Central memory CD4-positive, alpha-beta T cell (primary cell): ENCODE measurements around the gene MOG.
A peak's percentile ranks its signal among the peaks of the same experiment; 100 is the strongest.
"Not testable (repeated sequence)": the region's sequence is repeated elsewhere in the genome, so short reads cannot be mapped to it uniquely, and the experiment has no call there.

Source experiments
- DNase-seq: peaks from one replicate; pipeline ENCODE4 v3.0.0; 2022

Gene MOG

DNA sequence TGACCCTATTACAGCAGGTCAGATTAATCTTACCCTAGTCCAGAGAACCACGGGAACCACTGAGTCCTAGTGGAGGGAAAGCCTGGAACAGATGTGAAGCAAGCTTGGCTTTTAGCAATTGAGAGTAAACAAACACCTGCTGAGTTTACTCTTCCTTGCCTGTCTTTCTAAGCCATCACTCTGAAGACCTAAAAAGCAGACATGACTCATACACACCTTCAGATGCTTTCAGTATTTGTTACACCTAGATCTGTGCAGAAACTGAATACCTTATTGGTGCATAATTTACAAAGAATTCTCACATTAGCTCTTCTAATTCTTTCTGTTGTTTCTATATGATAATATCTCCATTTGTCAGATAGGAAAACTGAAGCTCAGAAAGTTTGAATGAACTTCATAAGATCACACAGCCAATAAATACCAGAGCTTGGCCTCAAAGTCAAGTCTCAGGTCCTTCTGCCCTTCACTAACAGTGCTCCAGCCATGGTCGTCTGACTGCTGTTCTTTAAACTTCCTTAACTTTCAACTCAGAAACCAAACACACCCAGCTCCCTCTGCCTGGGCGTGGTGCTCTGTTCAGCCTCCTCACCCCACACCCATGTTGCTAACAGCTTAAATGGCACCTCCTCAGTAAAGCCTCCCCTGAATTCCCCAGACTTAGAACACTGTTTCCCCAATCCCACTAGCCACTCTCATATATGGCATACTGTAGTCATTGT is 15.3 kb upstream of the MOG start:
- DNase-seq: peak; percentile 28

DNA sequence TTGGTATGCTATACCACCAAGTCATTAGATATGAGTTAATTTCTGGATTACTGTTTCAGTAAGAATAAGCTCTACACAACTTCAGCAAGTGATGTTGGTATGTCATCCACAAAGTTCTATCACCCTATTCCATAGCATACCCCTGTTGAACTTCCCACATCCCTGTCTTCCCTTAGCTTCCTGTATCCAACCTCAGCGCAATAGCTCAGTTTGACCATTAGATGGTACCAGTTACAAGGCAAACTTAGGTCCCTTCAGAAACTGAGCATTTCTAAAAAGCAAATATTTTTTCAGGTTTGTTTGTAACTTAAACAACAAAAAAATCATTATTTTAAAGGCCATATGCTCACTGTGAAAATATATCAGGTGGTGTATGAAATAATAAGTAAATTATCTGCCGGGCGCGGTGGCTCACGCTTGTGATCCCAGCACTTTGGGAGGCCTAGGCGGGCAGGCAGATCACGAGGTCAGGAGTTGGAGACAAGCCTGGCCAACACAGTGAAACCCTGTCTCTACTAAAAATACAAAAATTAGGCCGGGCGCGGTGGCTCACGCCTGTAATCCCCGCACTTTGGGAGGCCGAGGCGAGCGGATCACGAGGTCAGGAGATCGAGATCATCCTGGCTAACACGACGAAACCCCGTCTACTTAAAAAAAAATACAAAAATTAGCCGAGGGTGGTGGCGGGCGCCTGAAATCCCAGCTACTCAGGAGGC is 8.8 kb upstream of the MOG start:
- DNase-seq: no peak

DNA sequence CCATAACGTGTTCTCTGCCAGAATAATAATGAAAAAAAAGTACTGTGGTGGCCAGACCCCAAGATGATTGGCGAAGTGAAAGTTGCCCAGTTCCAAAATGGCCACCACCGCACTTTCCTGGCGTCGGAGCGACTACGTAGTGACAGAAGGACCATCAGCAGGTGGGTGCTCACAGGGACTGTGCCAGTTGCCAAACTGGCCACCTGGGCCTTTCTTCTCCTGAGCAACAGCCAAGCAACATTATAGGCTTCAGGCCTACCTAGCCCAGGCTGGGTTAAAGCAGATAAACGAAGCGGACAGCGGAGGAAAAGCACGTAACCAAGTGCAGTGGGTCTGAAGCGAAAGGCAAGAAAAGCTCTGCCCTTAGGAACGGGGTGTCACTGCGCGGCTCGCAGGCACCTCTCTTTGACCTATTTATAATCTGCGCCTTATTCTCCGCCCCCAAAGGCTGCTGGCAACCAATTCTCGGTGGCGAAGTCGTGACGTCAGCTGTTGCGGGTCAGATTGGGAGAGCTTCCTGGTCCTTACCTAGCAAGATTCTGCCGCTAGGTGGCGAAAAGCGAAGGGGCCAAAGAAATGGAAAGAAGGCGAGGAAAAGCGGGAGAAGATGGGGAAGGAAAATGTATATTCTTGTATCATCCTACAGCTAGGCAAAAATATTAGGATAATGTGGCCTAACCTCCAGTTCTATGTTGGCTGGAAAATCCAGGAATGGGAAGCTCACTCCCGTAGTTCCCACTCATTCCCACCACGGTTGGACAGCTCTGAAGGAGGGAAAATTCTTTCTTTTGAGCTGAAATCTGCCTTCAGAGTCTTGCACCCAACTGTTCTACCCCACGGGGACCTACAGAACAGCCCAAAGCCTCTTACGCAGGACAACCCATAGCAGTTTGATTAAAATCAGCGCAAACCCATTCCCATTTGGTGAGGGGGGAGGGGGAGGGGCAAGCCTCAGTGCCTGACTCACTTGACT is 6.9 kb upstream of the MOG start:
- DNase-seq: peak; percentile 97

DNA sequence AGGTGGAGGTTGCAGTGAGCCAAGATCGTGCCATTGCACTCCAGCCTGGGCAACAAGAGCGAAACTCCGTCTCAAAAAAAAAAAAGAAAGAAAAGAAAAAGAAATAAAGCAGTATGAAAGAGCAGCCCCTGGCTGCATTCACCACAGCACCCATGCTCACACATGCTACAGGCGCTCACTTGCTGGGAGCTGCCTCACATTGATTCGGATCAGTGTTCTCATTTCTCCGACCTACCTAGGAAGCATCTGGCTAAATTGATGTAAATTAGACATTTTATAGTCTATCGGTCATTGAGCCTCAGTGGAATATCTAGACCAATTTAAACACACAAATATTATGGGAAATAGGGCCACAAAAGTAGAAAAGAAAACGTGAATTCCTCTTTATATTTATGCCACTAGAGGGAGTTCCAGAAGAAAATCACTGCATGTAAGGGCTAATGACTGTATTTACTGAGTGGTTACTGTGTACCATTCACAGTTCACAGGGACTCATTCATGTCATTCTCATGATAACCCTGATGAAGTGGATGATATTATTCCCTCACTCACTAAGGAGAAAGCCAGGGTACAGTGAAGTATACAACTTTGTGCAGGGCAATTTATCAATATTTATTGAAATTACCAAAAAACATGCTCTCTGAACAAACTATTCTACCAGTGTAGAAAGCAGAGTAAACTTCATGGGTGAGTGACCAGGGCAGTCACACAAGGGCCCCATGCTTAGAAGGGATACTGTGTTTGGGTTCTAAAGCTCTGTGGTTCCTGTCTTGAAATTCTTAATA is 5.3 kb upstream of the MOG start:
- peak; percentile 38 for DNase-seq

GRCh38 chr6:29652198-29652584 is 4.7 kb upstream of the MOG start:
- no peak for DNase-seq

DNA sequence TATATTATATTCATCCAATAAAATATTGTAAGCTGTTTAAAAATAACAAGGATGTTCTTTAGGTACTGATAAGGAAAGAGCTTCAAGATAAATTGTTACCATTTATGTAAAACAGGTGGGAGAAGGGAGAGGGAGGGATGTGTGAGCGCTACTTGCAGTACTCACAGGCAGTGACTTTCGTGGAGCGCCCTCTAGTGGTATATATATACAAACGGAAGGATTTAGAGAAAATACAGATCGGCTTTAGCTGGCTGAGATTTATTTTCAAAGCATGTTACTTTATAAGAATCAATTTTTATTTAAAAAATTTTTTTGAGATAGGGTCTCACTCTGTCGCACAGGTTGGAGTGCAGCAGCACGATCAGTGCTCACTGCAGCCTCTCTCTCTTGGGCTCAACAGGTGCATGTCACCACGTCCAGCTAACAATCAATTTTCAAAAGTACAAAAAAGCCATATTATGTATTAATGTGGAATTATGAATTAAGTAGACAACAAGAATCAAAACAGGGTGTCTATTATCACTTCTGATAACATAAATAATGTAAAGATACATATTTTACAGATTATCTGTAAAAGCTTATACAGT is 3.3 kb upstream of the MOG start:
- peak; percentile 58 for DNase-seq

DNA sequence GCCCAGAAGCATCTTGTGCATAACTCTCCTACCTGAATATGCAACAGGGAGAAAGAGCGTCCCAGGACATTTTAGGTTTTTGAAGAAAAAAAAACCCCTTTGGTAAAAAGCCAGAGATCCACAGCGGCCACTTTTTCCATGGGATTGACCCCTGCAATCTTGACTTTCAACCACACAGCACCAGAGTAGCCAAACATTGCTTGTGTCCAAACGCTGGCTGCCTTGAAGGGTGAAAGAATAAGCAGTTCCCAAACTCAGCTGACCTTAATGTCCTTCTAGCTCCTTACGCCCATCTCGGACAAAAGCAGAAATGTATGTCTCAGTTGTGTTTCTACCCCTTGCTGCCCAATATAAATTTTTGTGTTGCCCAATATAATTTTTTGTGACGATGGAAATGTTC is 1.2 kb upstream of the MOG start:
- no peak for DNase-seq

DNA sequence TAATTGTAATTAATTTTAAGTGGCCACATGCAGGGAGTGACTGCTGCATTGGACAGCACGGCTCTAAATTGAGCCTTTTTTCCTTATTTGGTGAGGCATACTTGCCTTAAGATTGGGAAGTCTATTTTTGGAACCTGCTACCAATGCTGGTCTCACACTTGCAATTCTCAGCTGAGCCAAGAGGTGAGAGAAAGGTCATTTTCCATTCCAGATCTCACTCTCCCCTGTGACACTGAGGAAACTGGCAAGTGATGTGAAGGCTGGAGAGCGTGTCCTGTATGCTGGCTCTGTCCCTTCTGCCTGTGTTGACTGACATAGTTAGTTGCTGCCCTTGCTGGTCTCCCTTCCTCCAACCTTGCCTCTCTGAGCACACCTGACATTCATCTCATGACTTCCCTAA is 735 bp upstream of the MOG start:
- DNase-seq: no peak

DNA sequence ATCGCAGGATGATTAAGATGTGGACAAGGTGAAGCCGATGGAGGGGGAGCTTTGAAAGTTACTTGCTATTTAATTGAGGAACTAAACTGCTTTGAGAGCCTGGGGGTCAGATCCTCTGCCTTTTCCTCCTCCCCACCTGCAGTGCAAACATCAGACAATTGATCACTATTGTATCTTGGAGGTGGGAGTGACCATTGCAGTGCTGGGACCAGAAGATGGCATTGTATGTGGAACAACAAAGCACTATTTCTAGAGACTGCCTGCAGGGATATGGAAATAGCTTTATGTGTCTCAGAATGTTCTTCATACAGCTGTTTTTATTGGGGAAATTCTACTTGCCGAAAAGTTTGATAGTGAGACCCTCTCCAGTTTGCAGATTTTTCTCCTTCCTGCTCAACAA is 4.2 kb downstream of the MOG start:
- no peak for DNase-seq

GRCh38 chr6:29661502-29662141 is 4.7 kb downstream of the MOG start:
- DNase-seq: not testable (repeated sequence)

GRCh38 chr6:29663300-29664042 is 6.6 kb downstream of the MOG start:
- no peak for DNase-seq

GRCh38 chr6:29665942-29666825 is 9.3 kb downstream of the MOG start:
- DNase-seq: no peak

DNA sequence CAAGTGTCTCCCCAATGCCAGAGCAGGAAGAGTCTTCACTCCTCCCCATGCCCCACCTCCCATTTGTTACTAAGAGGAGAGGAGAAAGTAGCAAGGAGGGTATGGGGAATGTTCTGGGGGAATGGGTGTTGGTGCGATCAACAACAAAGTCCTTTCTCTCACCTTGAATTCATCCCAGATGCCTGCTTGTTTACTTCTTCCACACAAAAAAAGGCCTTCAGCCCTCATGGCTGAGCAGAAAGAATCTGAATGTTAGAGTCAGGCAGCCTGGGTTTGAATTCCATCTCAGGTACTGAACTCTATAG is 9.9 kb downstream of the MOG start:
- DNase-seq: no peak

DNA sequence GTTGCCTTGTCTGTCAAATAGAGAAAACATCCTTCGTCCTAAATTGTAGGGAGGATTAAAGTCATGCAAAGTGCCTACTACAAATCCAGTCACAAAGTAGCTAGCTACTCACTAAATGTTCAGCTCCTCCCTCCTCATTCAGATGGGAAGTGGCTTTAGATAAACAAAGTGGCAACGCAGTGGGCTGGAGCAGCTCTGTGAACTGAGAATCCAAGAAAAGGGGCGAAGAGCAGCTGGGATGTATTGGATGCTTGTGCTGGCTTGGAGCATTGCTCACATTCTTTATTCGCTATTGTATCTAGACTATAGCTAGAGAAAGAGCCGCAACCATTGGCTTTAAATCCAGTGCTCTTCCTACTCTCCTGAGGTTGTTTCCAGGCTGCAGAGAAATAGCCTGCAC is 10.3 kb downstream of the MOG start:
- DNase-seq: no peak

- no peak for DNase-seq
These were observed 14.1 kb downstream of the MOG start for GRCh38 chr6:29671026-29671425.

- not testable (repeated sequence) for DNase-seq
These were observed 15.2 kb downstream of the MOG start for GRCh38 chr6:29672116-29672515.

- DNase-seq: no peak
These were observed 16.3 kb downstream of the MOG start for GRCh38 chr6:29673161-29673560.

DNA sequence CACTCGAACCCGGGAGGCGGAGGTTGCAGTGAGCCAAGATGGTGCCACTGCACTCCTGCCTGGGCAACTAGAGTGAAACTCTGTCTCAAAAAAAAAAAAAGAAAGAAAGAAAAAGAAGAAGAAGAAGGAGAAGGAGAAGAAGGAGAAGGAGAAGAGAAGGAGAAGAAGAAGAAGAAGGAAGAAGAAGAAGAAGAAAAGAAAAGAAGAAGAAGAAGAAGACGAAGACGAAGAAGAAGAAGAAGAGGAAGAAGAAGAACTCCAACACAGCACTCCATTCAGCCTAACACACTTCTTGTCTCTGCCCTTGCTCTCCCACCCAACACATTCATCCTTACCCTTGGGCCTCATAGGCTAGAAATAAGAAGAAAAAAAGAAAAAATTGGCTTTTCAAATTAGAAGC is 17.1 kb downstream of the MOG start:
- DNase-seq: no peak

DNA sequence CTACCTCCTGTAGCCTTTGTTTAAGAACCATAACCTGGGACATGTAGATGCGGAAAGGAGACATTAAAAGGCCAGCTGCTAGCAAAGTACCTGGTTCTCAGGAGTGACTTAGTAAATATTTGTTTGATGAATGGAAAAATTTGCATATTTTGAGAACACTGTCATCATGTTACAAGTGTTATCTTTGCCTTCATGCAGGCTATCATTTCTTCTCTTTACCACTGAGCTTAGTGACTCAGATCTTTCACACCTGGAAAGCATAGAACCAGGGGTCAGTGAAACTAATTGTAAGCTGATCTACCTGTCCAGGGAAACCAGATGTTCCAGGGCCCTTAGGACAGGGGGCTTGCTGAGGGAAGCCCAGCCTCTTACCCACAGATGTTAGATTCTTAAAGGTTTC is 18.7 kb downstream of the MOG start:
- no peak for DNase-seq

DNA sequence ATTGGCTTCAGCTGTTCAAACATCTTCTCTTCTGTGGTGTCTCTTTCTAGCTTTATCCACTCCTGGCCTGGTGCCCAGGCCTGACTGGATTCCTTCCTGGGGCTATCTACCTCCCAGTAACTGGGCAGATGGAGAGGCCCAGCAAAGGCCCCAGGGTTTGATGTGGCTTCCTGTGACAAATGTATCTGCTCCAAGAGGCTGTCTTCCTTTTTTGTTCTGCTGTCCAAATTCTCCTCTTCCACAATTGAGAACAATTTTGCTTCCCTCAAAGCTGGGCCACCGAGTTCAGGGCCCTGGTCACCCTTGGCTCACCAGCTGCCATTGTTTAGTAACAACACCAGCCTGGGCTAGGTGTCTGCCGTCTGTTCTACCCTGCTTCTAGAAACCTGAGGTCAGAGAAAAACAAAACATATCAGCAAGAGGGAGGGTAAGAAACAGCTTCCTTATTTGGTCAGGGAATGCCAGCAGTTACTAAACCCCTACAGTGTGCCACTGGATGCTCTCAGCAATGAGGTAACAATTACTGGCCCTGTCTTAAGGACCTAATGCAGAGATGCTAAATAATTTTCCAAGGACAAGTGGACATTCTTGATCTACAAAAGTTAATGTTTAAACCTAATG is 20.2 kb downstream of the MOG start:
- no peak for DNase-seq
